ENCODE measurements around the gene FOXI1. TPM values are rescaled to one million over a fixed set of nuclear protein-coding genes. Genes with fewer than 3 reads are reported as not detected.

FOXI1 gene
- total RNA-seq, 1 donor from 2014 or later, result not detected

DNA sequence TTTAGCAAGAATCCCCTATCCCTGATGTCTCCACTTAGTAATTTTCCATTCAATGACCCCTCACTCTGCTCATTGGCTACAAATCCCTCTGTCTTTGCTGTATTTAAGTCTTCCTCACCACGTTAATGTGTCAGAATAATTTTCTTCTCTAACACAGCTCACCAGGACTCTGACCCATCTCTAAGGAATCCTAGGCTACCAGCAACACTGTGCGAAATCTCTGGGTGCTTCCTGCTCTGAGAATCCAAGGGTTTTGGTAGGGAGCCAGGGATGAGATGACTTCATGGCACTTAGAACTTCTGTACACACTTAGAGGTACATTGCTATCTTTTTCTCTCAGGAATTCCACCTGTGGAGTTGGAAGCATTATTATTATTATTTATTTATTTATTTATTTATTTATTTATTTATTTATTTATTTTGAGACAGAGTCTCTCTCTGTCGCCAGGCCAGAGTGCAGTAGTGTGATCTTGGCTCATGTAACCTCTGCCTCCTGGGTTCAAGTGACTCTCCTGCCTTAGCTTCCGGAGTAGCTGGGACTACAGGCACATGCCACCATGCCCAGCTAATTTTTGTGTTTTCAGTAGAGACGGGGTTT is 53.5 kb downstream of the FOXI1 start:
- TF ChIP-seq POLR2A (IDR thresholded peaks at IDR 0.05), result no peak
- TF ChIP-seq POLR2AphosphoS5 (IDR thresholded peaks at IDR 0.05; ENCODE audit: insufficient read depth in 1 of 2, low read depth in 1 of 2), result no peak
- TF ChIP-seq, protein P1, sequence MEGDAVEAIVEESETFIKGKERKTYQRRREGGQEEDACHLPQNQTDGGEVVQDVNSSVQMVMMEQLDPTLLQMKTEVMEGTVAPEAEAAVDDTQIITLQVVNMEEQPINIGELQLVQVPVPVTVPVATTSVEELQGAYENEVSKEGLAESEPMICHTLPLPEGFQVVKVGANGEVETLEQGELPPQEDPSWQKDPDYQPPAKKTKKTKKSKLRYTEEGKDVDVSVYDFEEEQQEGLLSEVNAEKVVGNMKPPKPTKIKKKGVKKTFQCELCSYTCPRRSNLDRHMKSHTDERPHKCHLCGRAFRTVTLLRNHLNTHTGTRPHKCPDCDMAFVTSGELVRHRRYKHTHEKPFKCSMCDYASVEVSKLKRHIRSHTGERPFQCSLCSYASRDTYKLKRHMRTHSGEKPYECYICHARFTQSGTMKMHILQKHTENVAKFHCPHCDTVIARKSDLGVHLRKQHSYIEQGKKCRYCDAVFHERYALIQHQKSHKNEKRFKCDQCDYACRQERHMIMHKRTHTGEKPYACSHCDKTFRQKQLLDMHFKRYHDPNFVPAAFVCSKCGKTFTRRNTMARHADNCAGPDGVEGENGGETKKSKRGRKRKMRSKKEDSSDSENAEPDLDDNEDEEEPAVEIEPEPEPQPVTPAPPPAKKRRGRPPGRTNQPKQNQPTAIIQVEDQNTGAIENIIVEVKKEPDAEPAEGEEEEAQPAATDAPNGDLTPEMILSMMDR (IDR thresholded peaks at IDR 0.05), result no peak
- Histone ChIP-seq H3K36me3 (no peaks in the 10 kb centered on the region), H3K4me1 (no peaks in the 10 kb centered on the region), H3K27ac (no peak overlapping the region), H3K27me3 (no peaks in the 10 kb centered on the region), H3K4me3 (no peak overlapping the region), H3K9me3 (no peaks in the 10 kb centered on the region)
- intact Hi-C loops (cut with DNase I), result no loop called here
- DNase-seq (ENCODE audit: extremely low spot score in 2 of 2), result no peak

Other genes starting within 250 kb of the FOXI1 start
- 0.25 TPM for gene INSYN2B, start 125.4 kb upstream of the FOXI1 start, total RNA-seq
- not detected for gene C5orf58, start 127.1 kb downstream of the FOXI1 start, total RNA-seq
- 25.5 TPM for gene LCP2, start 191.9 kb downstream of the FOXI1 start, total RNA-seq

All from vagina (tissue), 2 donors.